ENCODE measurements around the gene LRRFIP1. TPM values are rescaled to one million over a fixed set of nuclear protein-coding genes. Genes with fewer than 3 reads are reported as not detected.

LRRFIP1 gene
- total RNA-seq, 2 donors from 2014 or later, result 66.1 to 73.1 TPM

DNA sequence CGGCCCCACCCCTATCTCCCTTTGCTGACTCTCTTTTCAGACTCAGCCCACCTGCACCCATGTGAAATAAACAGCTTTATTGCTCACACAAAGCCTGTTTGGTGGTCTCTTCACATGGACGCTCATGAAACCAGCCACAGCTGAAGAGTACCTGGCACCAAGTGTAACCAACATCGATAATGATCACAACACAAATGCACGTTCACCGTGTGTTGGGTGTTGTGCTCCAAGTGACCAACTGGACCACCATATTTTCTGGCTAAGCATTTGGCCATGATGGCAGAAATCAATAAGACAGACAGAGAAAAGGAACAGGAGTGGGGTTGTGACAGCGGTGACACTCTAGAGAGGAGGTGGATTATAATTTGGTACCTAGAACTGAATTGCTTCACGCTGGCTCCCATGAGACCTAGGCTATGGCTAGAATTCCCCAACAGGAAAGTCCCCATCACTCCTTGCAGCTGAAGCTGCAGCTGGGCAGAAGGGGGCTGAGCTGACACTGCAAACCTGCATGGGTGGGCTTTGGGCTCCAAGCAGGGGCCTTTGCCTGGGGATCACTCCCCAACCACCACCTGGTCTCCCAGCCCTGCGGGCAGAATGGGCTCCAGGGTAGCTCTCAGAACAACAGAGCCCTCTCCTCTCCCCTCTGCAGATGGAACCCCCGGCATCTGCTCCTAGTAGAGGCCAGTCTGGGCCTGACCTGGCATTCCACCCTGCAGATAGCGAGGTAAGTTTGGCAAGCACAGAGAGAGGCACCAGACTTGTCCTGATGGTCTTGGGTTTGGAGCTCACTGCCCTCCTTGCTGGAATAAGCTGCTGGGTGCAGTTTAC, 14.6 kb upstream of the LRRFIP1 start:
- Histone ChIP-seq H3K27ac (no peak overlapping the region), H3K4me3 (no peak overlapping the region), H3K27me3 (replicated peaks; ENCODE audit: insufficient read depth) (no peaks in the 10 kb centered on the region), H3K36me3 (no peaks in the 10 kb centered on the region), H3K4me1 (replicated peaks) (no peaks in the 10 kb centered on the region), H3K9me3 (no peaks in the 10 kb centered on the region)
- intact Hi-C loops (cut with DNase I), result no loop called here
- WGBS, result 82% methylated on average over 10 of the region's 10 CpGs
- no peak for TF ChIP-seq POLR2A (IDR thresholded peaks at IDR 0.05)
- no peak for TF ChIP-seq POLR2AphosphoS5 (IDR thresholded peaks at IDR 0.05)
- TF ChIP-seq, protein P1, sequence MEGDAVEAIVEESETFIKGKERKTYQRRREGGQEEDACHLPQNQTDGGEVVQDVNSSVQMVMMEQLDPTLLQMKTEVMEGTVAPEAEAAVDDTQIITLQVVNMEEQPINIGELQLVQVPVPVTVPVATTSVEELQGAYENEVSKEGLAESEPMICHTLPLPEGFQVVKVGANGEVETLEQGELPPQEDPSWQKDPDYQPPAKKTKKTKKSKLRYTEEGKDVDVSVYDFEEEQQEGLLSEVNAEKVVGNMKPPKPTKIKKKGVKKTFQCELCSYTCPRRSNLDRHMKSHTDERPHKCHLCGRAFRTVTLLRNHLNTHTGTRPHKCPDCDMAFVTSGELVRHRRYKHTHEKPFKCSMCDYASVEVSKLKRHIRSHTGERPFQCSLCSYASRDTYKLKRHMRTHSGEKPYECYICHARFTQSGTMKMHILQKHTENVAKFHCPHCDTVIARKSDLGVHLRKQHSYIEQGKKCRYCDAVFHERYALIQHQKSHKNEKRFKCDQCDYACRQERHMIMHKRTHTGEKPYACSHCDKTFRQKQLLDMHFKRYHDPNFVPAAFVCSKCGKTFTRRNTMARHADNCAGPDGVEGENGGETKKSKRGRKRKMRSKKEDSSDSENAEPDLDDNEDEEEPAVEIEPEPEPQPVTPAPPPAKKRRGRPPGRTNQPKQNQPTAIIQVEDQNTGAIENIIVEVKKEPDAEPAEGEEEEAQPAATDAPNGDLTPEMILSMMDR (IDR thresholded peaks at IDR 0.05), result no peak
- no peak for DNase-seq (ENCODE audit: low spot score)

DNA sequence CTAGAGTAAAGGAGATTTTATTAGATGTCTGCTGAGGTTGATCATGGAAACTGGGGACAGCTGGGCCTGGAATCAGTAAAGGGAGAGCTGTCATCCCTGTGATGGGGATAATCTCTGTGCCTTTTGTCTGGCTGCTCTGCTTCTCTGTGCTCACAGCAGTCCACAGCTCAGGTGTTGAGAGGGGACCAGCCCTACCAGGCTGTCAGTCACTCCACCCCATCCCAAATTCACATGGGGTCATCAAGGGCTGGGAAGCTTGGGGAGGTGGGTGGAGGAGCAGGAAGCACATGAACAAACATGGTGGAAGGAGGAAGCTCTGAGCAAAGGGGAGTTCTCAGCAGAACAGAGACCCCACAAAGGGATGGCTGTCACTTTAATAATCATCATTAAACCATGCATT, 13.7 kb upstream of the LRRFIP1 start:
- DNase-seq (ENCODE audit: low spot score), result no peak
- H3K4me3 ChIP-seq, result no peak overlapping the region
- TF ChIP-seq, protein P1 (IDR thresholded peaks at IDR 0.05), result no peak
- TF ChIP-seq POLR2AphosphoS5 (IDR thresholded peaks at IDR 0.05) (no peak), POLR2A (IDR thresholded peaks at IDR 0.05) (no peak)
- H3K4me1 ChIP-seq (replicated peaks), result no peaks in the 10 kb centered on the region
- H3K36me3 ChIP-seq, result no peaks in the 10 kb centered on the region
- intact Hi-C loops (cut with DNase I), result no loop called here
- no peaks in the 10 kb centered on the region for H3K27me3 ChIP-seq (replicated peaks; ENCODE audit: insufficient read depth)
- no peaks in the 10 kb centered on the region for H3K9me3 ChIP-seq
- H3K27ac ChIP-seq, result no peak overlapping the region

- Histone ChIP-seq H3K4me1 (replicated peaks) (no peaks in the 10 kb centered on the region), H3K36me3 (no peaks in the 10 kb centered on the region), H3K4me3 (no peak overlapping the region), H3K27me3 (replicated peaks; ENCODE audit: insufficient read depth) (no peaks in the 10 kb centered on the region), H3K27ac (no peak overlapping the region), H3K9me3 (no peaks in the 10 kb centered on the region)
- 76% methylated on average over 9 of the region's 9 CpGs for WGBS
- TF ChIP-seq POLR2A (IDR thresholded peaks at IDR 0.05), result no peak
- TF ChIP-seq POLR2AphosphoS5 (IDR thresholded peaks at IDR 0.05), result no peak
- intact Hi-C loops (cut with DNase I), result no loop called here
- DNase-seq (ENCODE audit: low spot score), result no peak
Measured at GRCh38 chr2:237614151-237614720, 13.2 kb upstream of the LRRFIP1 start.

DNA sequence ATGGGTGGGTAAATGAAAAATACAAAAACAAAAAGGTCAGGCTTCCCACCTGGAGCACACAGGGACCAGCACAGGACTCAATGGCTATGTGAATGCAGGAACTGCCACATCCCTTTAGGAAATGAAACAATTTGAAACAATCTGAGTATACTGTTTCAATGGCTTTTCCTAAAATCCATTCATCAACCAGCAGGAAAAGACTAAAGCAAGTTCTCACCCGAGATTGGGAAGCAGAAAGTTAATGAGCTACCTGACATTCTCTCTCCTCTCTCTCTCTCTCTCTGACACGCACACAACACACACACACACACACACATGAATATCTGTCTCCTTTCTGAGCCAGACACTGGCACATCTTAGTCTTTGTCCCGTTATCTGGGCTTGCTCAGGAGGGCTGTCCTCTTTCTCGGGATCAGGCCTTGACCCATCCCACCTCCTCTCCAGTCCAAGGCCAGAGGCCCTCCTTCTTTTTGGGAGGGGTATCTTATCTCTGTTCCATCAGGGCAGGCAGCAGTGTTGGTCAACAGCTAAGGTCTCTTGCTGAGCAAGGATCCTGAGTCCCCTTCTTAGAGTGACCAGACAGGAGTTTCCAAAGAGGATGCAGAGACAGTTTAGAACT, 11.6 kb upstream of the LRRFIP1 start:
- TF ChIP-seq, protein P1 (IDR thresholded peaks at IDR 0.05), result no peak
- TF ChIP-seq POLR2A (IDR thresholded peaks at IDR 0.05) (no peak), POLR2AphosphoS5 (IDR thresholded peaks at IDR 0.05) (no peak)
- WGBS, result 55% methylated on average over 4 of the region's 4 CpGs
- H3K27me3 ChIP-seq (replicated peaks; ENCODE audit: insufficient read depth), result no peaks in the 10 kb centered on the region

GRCh38 chr2:237616373-237616733, 11.0 kb upstream of the LRRFIP1 start:
- 49% methylated on average over 3 of the region's 3 CpGs for WGBS
- DNase-seq (ENCODE audit: low spot score), result no peak
- no peaks in the 10 kb centered on the region for H3K4me1 ChIP-seq (replicated peaks)
- H3K9me3 ChIP-seq, result no peaks in the 10 kb centered on the region
- H3K27me3 ChIP-seq (replicated peaks; ENCODE audit: insufficient read depth), result no peaks in the 10 kb centered on the region
- H3K4me3 ChIP-seq, result no peak overlapping the region
- TF ChIP-seq, protein P1 (IDR thresholded peaks at IDR 0.05), result no peak
- TF ChIP-seq POLR2AphosphoS5 (IDR thresholded peaks at IDR 0.05) (no peak), POLR2A (IDR thresholded peaks at IDR 0.05) (no peak)
- H3K36me3 ChIP-seq, result no peaks in the 10 kb centered on the region
- H3K27ac ChIP-seq, result peak overlapping the region; percentile 66 to 67
- intact Hi-C loops (cut with DNase I), result no loop called here

More for the DNA sequence above, 11.6 kb upstream of the LRRFIP1 start:
- no peak for DNase-seq (ENCODE audit: low spot score)
- intact Hi-C loops (cut with DNase I), result no loop called here
- Histone ChIP-seq H3K9me3 (no peaks in the 10 kb centered on the region), H3K36me3 (no peaks in the 10 kb centered on the region), H3K27ac (peak overlapping the region; percentile 66 to 67), H3K4me1 (replicated peaks) (no peaks in the 10 kb centered on the region), H3K4me3 (no peak overlapping the region)

All from prostate gland (tissue), 2 donors.